Activated T-helper 1 cell treated with anti-CD3 and anti-CD28 coated beads, Interleukin-12 subunit alpha, Interleukin-12 subunit beta, Interleukin-2, Interleukin-4 antibody, amounts not matched to agents 30 ng/mL and 10 ng/mL and 1 ng/mL, durations not matched to agents 14 hours and 24 hours and 36 hours (primary cell): Measurements from ENCODE around the gene RRP9. TPM values are rescaled to one million over a fixed set of nuclear protein-coding genes. Genes with fewer than 3 reads are reported as not detected.

Experiments used
- DNase-seq: peaks from one replicate; pipeline ENCODE4 v3.0.0; 2021; ENCODE audit warnings: low spot score
- H3K27ac Mint-ChIP-seq: one replicate; pipeline ENCODE4 v1.8.0; 2021; ENCODE audit warnings: mild to moderate bottlenecking, mixed read lengths
- H3K27me3 Mint-ChIP-seq: one replicate; pipeline ENCODE4 v1.8.0; 2022; ENCODE audit warnings: mild to moderate bottlenecking, moderate library complexity, mixed read lengths; ENCODE audit not compliant: insufficient read depth
- H3K36me3 Mint-ChIP-seq: one replicate; pipeline ENCODE4 v1.8.0; 2021; ENCODE audit warnings: low read depth, mixed read lengths
- H3K4me1 Mint-ChIP-seq: one replicate; pipeline ENCODE4 v1.8.0; 2021; ENCODE audit warnings: low read depth, mixed read lengths
- H3K4me3 Mint-ChIP-seq: one replicate; pipeline ENCODE4 v1.8.0; 2021; ENCODE audit warnings: mild to moderate bottlenecking, moderate library complexity, mixed read lengths
- H3K9me3 Mint-ChIP-seq: one replicate; pipeline ENCODE4 v1.8.0; 2021; ENCODE audit warnings: mixed read lengths
- intact Hi-C: fragments of 100-400 bp; cut with micrococcal nuclease; formaldehyde crosslinking; loops from one replicate; pipeline ENCODE4 v1.15.1; 2024
- total RNA-seq: library from RNA; stranded (reverse); gene quantifications from 2 replicates; pipeline ENCODE4 v1.2.3, GENCODE V29; 2022

RRP9 gene
- total RNA-seq, 1 donor from 2014 or later: 91.8 TPM

- DNase-seq: no peak
- H3K27me3 Mint-ChIP-seq: peaks cover 10% of the 10 kb centered on the region
- no peaks in the 10 kb centered on the region for H3K9me3 Mint-ChIP-seq
- no peaks in the 10 kb centered on the region for H3K36me3 Mint-ChIP-seq
- no peak overlapping the region for H3K27ac Mint-ChIP-seq
- peaks cover 11% of the 10 kb centered on the region for H3K4me1 Mint-ChIP-seq
- no peak overlapping the region for H3K4me3 Mint-ChIP-seq
- intact Hi-C loops: no loop called here
Observed at GRCh38 chr3:51888463-51889105, 53.1 kb downstream of the RRP9 start.

DNA sequence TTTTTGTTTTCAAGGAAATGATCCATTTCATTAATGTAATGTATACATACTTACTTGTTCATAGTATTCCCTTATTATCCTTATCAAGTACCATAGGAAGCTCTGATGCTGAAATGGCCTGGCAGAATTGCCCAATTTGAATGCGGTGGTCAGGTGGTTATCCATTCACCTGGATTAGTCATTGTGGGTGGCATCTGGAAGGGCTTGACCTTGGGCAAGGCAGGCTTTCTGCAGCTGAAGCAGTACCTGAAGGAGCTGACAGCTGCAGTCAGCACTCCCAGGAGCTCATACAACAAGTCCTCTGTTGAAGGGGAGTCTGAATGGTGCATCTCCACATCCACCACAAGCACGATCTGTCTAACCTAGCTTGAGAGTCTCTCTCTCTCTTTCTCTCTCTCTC is 54.1 kb downstream of the RRP9 start:
- no peak overlapping the region for H3K27ac Mint-ChIP-seq
- H3K9me3 Mint-ChIP-seq: no peaks in the 10 kb centered on the region
- peaks cover 14% of the 10 kb centered on the region for H3K27me3 Mint-ChIP-seq
- DNase-seq: no peak
- intact Hi-C loops: no loop called here
- H3K4me1 Mint-ChIP-seq: peaks cover 11% of the 10 kb centered on the region
- H3K4me3 Mint-ChIP-seq: no peak overlapping the region
- H3K36me3 Mint-ChIP-seq: no peaks in the 10 kb centered on the region

GRCh38 chr3:51886447-51886846 is 55.3 kb downstream of the RRP9 start:
- Mint-ChIP-seq H3K9me3 (no peaks in the 10 kb centered on the region), H3K27me3 (peaks cover 12% of the 10 kb centered on the region)

More at GRCh38 chr3:51886447-51886846, 55.3 kb downstream of the RRP9 start:
- no peak for DNase-seq
- intact Hi-C loops: no loop called here
- Mint-ChIP-seq H3K4me3 (no peak overlapping the region), H3K4me1 (peaks cover 4% of the 10 kb centered on the region), H3K36me3 (no peaks in the 10 kb centered on the region), H3K27ac (no peak overlapping the region)

Other genes starting within 250 kb of the RRP9 start
- 0.96 and 1.0 TPM in 2 replicates for gene GRM2, start 234.8 kb downstream of the RRP9 start, total RNA-seq
- not detected in 2 replicates for gene IQCF6, start 162.7 kb downstream of the RRP9 start, total RNA-seq
- gene IQCF2, start 80.3 kb downstream of the RRP9 start, total RNA-seq: not detected in 2 replicates
- gene IQCF5, start 66.3 kb downstream of the RRP9 start, total RNA-seq: not detected in 2 replicates
- gene IQCF1, start 38.6 kb downstream of the RRP9 start, total RNA-seq: not detected in 2 replicates
- gene PARP3, start 459 bp upstream of the RRP9 start, total RNA-seq: 13.4 and 14.5 TPM in 2 replicates
- gene GPR62, start 13.5 kb upstream of the RRP9 start, total RNA-seq: not detected in 2 replicates
- 14.8 and 18.0 TPM in 2 replicates for gene PCBP4, start 25.6 kb upstream of the RRP9 start, total RNA-seq
- gene ABHD14B, start 32.1 kb upstream of the RRP9 start, total RNA-seq: 37.9 and 38.0 TPM in 2 replicates
- gene ABHD14A, start 33.2 kb upstream of the RRP9 start, total RNA-seq: 12.8 and 13.3 TPM in 2 replicates
- 58.0 and 58.5 TPM in 2 replicates for gene ACY1, start 41.6 kb upstream of the RRP9 start, total RNA-seq
- 1,590 and 1,596 TPM in 2 replicates for gene RPL29, start 54.0 kb upstream of the RRP9 start, total RNA-seq
- 35.4 and 37.4 TPM in 2 replicates for gene DUSP7, start 114.7 kb upstream of the RRP9 start, total RNA-seq
- 20.3 and 24.9 TPM in 2 replicates for gene POC1A, start 212.5 kb upstream of the RRP9 start, total RNA-seq